ENCODE measurements around the gene MMUT. TPM values are rescaled to one million over a fixed set of nuclear protein-coding genes. Genes with fewer than 3 reads are reported as not detected.

MMUT gene
- total RNA-seq, 3 donors from 2014 or later (not counting 1 experiment from before 2014, with no cell fraction given), result 6.0 to 7.2 (median 7.1) TPM

DNA sequence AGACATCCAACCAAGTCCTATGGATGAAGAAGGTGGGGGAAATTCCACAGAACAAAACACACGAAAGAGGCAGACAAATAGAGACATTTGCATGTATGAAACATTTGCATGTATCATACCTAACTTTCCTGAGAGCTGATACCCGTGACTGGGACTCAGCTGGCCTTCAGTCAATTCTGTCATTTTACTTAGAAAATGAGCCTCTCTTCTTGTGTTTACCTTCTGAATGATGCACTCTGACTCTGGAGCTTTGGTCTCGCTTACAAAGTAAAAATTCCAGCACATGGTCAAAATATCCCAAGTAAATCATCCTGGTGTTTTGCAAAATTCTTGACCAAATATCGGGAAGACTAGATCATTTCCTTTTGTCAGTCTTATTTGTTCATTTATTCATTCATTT lies 46.9 kb downstream of the MMUT start:
- Histone ChIP-seq H3K4me3 (ENCODE audit: low read length) (no peak overlapping the region), H3K27me3 (ENCODE audit: control insufficient read depth, insufficient read depth, low read length) (no peaks in the 10 kb centered on the region), H3K27ac (ENCODE audit: low read length) (no peak overlapping the region), H3K4me1 (ENCODE audit: control insufficient read depth, insufficient read depth, low read length) (no peaks in the 10 kb centered on the region), H3K36me3 (ENCODE audit: control insufficient read depth, insufficient read depth, low read length) (no peaks in the 10 kb centered on the region), H3K9me3 (ENCODE audit: control insufficient read depth, insufficient read depth, low read length) (no peaks in the 10 kb centered on the region)
- Mint-ChIP-seq H3K9me3 (peaks cover 0 to 2% of the 10 kb centered on the region in 2 donors), H3K4me1 (no peaks in the 10 kb centered on the region), H3K27me3 (ENCODE audit: low read depth in 2 of 2) (peaks cover 0 to 12% of the 10 kb centered on the region in 2 donors), H3K27ac (no peak overlapping the region), H3K4me3 (no peak overlapping the region), H3K36me3 (no peaks in the 10 kb centered on the region)
- intact Hi-C loops (cut with micrococcal nuclease), result no loop called here
- WGBS (ENCODE audit: insufficient coverage), result 83% methylated on average over 4 of the region's 4 CpGs
- no peak for ATAC-seq
- DNase-seq, result no peak
- TF ChIP-seq CTCF (IDR thresholded peaks at IDR 0.05), result no peak

GRCh38 chr6:49415358-49415757 lies 47.7 kb downstream of the MMUT start:
- no peaks in the 10 kb centered on the region for H3K4me1 ChIP-seq (ENCODE audit: control insufficient read depth, insufficient read depth, low read length)
- ATAC-seq (no peak), DNase-seq (no peak)
- H3K9me3 ChIP-seq (ENCODE audit: control insufficient read depth, insufficient read depth, low read length), result no peaks in the 10 kb centered on the region
- no peaks in the 10 kb centered on the region for H3K27me3 ChIP-seq (ENCODE audit: control insufficient read depth, insufficient read depth, low read length)
- Mint-ChIP-seq H3K27me3 (ENCODE audit: low read depth in 2 of 2) (peaks cover 0 to 12% of the 10 kb centered on the region in 2 donors), H3K9me3 (peaks cover 0 to 2% of the 10 kb centered on the region in 2 donors), H3K4me1 (no peaks in the 10 kb centered on the region), H3K36me3 (no peaks in the 10 kb centered on the region), H3K27ac (no peak overlapping the region), H3K4me3 (no peak overlapping the region)
- H3K36me3 ChIP-seq (ENCODE audit: control insufficient read depth, insufficient read depth, low read length), result no peaks in the 10 kb centered on the region
- no peak for TF ChIP-seq CTCF (IDR thresholded peaks at IDR 0.05)
- H3K4me3 ChIP-seq (ENCODE audit: low read length), result no peak overlapping the region
- intact Hi-C loops (cut with micrococcal nuclease), result no loop called here
- no peak overlapping the region for H3K27ac ChIP-seq (ENCODE audit: low read length)
- 33% methylated on average over 1 of the region's 1 CpG for WGBS (ENCODE audit: insufficient coverage)

DNA sequence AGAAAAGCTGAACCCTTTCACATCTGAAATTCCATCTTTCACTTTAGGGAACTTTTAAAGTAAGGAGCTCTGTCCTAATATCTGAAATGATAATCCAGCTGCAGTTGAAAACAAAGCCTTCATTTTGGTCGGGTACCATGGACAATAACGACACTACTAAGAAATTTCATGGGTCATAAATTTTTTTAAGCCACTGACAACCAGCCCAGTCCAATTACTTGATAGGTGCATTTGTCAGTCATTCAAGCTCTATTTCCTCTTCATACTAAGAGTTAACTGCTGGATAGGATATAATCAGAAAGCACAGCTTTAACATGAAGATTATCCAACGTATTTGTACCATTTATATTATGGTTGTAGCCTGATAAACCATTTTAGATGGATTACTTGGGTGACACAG lies 52.5 kb downstream of the MMUT start:
- Histone ChIP-seq H3K36me3 (ENCODE audit: control insufficient read depth, insufficient read depth, low read length) (no peaks in the 10 kb centered on the region), H3K9me3 (ENCODE audit: control insufficient read depth, insufficient read depth, low read length) (no peaks in the 10 kb centered on the region), H3K27ac (ENCODE audit: low read length) (no peak overlapping the region), H3K27me3 (ENCODE audit: control insufficient read depth, insufficient read depth, low read length) (no peaks in the 10 kb centered on the region), H3K4me1 (ENCODE audit: control insufficient read depth, insufficient read depth, low read length) (no peaks in the 10 kb centered on the region), H3K4me3 (ENCODE audit: low read length) (no peak overlapping the region)
- 93% methylated on average over 2 of the region's 3 CpGs for WGBS (ENCODE audit: insufficient coverage)
- Mint-ChIP-seq H3K36me3 (no peaks in the 10 kb centered on the region), H3K27me3 (ENCODE audit: low read depth in 2 of 2) (peaks cover 6 to 8% of the 10 kb centered on the region in 2 donors), H3K4me1 (no peaks in the 10 kb centered on the region), H3K27ac (no peak overlapping the region), H3K9me3 (peaks cover 0 to 2% of the 10 kb centered on the region in 2 donors), H3K4me3 (no peak overlapping the region)
- DNase-seq, result no peak
- TF ChIP-seq CTCF (IDR thresholded peaks at IDR 0.05), result no peak
- intact Hi-C loops (cut with micrococcal nuclease), result loop anchor here (2.0 kb wide), 1 partner anchor 1622 kb away; no protein-coding TSS in a partner anchor
- no peak for ATAC-seq

GRCh38 chr6:49409951-49410542 lies 53.0 kb downstream of the MMUT start:
- peak; percentile 87 for TF ChIP-seq CTCF (IDR thresholded peaks at IDR 0.05)
- peaks cover 6 to 8% of the 10 kb centered on the region in 2 donors for H3K27me3 Mint-ChIP-seq (ENCODE audit: low read depth in 2 of 2)
- H3K4me1 Mint-ChIP-seq, result no peaks in the 10 kb centered on the region
- peak; percentile 39 to 70 for DNase-seq
- no peaks in the 10 kb centered on the region for H3K36me3 ChIP-seq (ENCODE audit: control insufficient read depth, insufficient read depth, low read length)
- WGBS (ENCODE audit: insufficient coverage), result 25% methylated on average over 6 of the region's 9 CpGs
- no peak overlapping the region for H3K4me3 ChIP-seq (ENCODE audit: low read length)
- H3K27ac Mint-ChIP-seq, result no peak overlapping the region
- H3K9me3 ChIP-seq (ENCODE audit: control insufficient read depth, insufficient read depth, low read length), result no peaks in the 10 kb centered on the region
- peak; percentile 64 to 78 (median 71) for ATAC-seq
- H3K27me3 ChIP-seq (ENCODE audit: control insufficient read depth, insufficient read depth, low read length), result no peaks in the 10 kb centered on the region
- no peaks in the 10 kb centered on the region for H3K4me1 ChIP-seq (ENCODE audit: control insufficient read depth, insufficient read depth, low read length)
- H3K36me3 Mint-ChIP-seq, result no peaks in the 10 kb centered on the region
- H3K9me3 Mint-ChIP-seq, result peaks cover 0 to 2% of the 10 kb centered on the region in 2 donors
- H3K27ac ChIP-seq (ENCODE audit: low read length), result no peak overlapping the region
- H3K4me3 Mint-ChIP-seq, result no peak overlapping the region
- intact Hi-C loops (cut with micrococcal nuclease), result loop anchor here (2.0 kb wide), 1 partner anchor 1621 kb away; no protein-coding TSS in a partner anchor

Measured in natural killer cell (primary cell).